HG02970 (cell line): ENCODE measurements around the gene TRIM13.
"Not testable (repeated sequence)": the region's sequence is repeated elsewhere in the genome, so short reads cannot be mapped to it uniquely, and the experiment has no call there.

Experiments
- ATAC-seq: cut with Tn5 transposase; IDR thresholded peaks from one replicate; pipeline ENCODE4 v1.9.1; 2021; ENCODE audit warnings: mild to moderate bottlenecking, moderate library complexity, moderate number of reproducible peaks; ENCODE audit not compliant: unreplicated experiment, low FRiP score

Gene TRIM13

GRCh38 chr13:50055454-50055853, 58.6 kb downstream of the TRIM13 start:
- no peak for ATAC-seq

- no peak for ATAC-seq
These were observed 63.9 kb downstream of the TRIM13 start for GRCh38 chr13:50060718-50061117.

GRCh38 chr13:50062336-50062735, 65.5 kb downstream of the TRIM13 start:
- ATAC-seq = not testable (repeated sequence)

GRCh38 chr13:50065712-50066111, 68.9 kb downstream of the TRIM13 start:
- no peak for ATAC-seq
